ENCODE measurements around the gene GATA1. TPM values are rescaled to one million over a fixed set of nuclear protein-coding genes. Genes with fewer than 3 reads are reported as not detected.

The GATA1 gene
- total RNA-seq, 1 experiment from 2014 or later = not detected

DNA sequence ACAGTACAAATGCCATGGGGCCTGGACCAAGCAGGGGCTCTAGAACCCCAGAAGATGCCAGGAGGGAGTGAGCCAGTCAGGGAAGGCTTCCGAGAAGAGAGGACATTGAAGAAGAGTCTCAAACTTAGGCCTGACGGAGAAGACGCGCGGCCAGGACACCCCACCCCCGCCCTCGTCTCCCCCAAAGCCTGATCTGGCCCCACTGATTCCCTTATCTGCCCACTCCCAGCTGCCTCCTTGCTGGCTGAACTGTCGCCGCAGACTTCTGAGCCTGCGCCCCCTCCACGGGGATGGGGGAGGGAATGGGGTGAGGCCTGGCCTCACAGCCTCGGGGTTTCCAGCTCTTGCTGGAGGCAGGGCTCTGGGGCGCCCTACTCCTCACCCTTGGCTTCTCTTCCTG, 3.6 kb upstream of the GATA1 start:
- Mint-ChIP-seq H3K4me1 (ENCODE audit: insufficient read depth, unreplicated experiment) (no peaks in the 10 kb centered on the region), H3K27ac (ENCODE audit: low read depth, unreplicated experiment) (no peak overlapping the region), H3K36me3 (ENCODE audit: insufficient read depth, unreplicated experiment) (no peaks in the 10 kb centered on the region), H3K9me3 (ENCODE audit: unreplicated experiment) (peaks cover under 1% of the 10 kb centered on the region), H3K4me3 (ENCODE audit: unreplicated experiment) (no peak overlapping the region), H3K27me3 (ENCODE audit: insufficient read depth, unreplicated experiment) (peaks cover 16% of the 10 kb centered on the region)
- intact Hi-C loops (cut with micrococcal nuclease) = no loop called here
- BruUV-seq (replicated peaks) = no TSS peak
- ChIA-PET POLR2A (no interaction called here), CTCF (interaction anchor here (0.6 kb wide), 1 partner anchor 1012 kb away, joined by 6 read pairs; no protein-coding TSS in a partner anchor)
- no peak for DNase-seq (ENCODE audit: unreplicated experiment)
- TF ChIP-seq, protein P1, sequence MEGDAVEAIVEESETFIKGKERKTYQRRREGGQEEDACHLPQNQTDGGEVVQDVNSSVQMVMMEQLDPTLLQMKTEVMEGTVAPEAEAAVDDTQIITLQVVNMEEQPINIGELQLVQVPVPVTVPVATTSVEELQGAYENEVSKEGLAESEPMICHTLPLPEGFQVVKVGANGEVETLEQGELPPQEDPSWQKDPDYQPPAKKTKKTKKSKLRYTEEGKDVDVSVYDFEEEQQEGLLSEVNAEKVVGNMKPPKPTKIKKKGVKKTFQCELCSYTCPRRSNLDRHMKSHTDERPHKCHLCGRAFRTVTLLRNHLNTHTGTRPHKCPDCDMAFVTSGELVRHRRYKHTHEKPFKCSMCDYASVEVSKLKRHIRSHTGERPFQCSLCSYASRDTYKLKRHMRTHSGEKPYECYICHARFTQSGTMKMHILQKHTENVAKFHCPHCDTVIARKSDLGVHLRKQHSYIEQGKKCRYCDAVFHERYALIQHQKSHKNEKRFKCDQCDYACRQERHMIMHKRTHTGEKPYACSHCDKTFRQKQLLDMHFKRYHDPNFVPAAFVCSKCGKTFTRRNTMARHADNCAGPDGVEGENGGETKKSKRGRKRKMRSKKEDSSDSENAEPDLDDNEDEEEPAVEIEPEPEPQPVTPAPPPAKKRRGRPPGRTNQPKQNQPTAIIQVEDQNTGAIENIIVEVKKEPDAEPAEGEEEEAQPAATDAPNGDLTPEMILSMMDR (IDR thresholded peaks at IDR 0.05; ENCODE audit: unreplicated experiment) = no peak

DNA sequence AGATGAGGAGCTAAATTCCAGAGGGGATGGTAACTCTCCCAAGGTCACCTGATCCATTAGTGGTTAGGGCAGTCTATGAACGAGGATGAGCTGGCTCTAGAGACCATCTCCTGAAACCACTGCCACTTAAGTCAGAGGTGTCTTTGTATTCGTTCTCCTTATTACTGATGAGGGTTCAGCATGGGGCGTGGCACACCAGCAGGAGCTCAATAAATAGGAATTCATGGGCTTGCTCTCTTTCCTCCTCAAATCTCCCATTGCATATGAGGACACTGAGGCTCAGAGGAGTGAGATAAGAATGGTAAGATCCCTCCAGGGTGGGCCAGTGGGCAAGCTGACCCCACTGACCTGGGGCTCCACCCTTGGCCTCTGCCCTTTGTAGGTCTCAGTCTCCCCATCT, 1.7 kb upstream of the GATA1 start:
- POLR2A ChIA-PET = no interaction called here
- H3K27me3 Mint-ChIP-seq (ENCODE audit: insufficient read depth, unreplicated experiment) = peaks cover 32% of the 10 kb centered on the region
- TF ChIP-seq, protein P1 (IDR thresholded peaks at IDR 0.05; ENCODE audit: unreplicated experiment) = no peak
- no peaks in the 10 kb centered on the region for H3K4me1 Mint-ChIP-seq (ENCODE audit: insufficient read depth, unreplicated experiment)
- DNase-seq (ENCODE audit: unreplicated experiment) = no peak
- H3K36me3 Mint-ChIP-seq (ENCODE audit: insufficient read depth, unreplicated experiment) = no peaks in the 10 kb centered on the region
- no peak overlapping the region for H3K27ac Mint-ChIP-seq (ENCODE audit: low read depth, unreplicated experiment)
- intact Hi-C loops (cut with micrococcal nuclease) = no loop called here
- peaks cover 14% of the 10 kb centered on the region for H3K9me3 Mint-ChIP-seq (ENCODE audit: unreplicated experiment)
- no peak overlapping the region for H3K4me3 Mint-ChIP-seq (ENCODE audit: unreplicated experiment)
- CTCF ChIA-PET = no interaction called here
- BruUV-seq (replicated peaks) = no TSS peak

DNA sequence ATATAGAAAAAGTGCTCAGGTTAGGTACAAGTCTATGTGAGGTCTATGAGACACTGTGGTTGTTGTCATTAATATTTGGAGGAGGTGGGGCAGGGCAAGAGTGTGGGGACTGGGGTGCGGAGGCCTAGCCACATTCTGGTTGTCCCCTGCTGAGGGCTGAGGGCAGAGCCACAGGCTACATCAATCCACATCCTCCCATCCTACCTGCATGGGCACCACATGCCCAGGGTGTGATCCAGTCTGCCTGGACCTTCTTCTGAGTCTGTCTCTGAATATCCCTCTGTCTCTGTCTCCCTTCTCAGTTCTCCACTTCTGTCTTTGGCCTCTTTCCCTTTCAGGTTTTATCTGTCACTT, 1.2 kb upstream of the GATA1 start:
- H3K4me3 Mint-ChIP-seq (ENCODE audit: unreplicated experiment) = no peak overlapping the region
- DNase-seq (ENCODE audit: unreplicated experiment) = no peak
- H3K4me1 Mint-ChIP-seq (ENCODE audit: insufficient read depth, unreplicated experiment) = no peaks in the 10 kb centered on the region
- CTCF ChIA-PET = no interaction called here
- intact Hi-C loops (cut with micrococcal nuclease) = no loop called here
- H3K27ac Mint-ChIP-seq (ENCODE audit: low read depth, unreplicated experiment) = no peak overlapping the region
- peaks cover 36% of the 10 kb centered on the region for H3K27me3 Mint-ChIP-seq (ENCODE audit: insufficient read depth, unreplicated experiment)
- H3K36me3 Mint-ChIP-seq (ENCODE audit: insufficient read depth, unreplicated experiment) = no peaks in the 10 kb centered on the region
- POLR2A ChIA-PET = no interaction called here
- H3K9me3 Mint-ChIP-seq (ENCODE audit: unreplicated experiment) = peaks cover 14% of the 10 kb centered on the region
- TF ChIP-seq, protein P1 (IDR thresholded peaks at IDR 0.05; ENCODE audit: unreplicated experiment) = no peak
- BruUV-seq (replicated peaks) = no TSS peak

GRCh38 chrX:48785540-48786214, 713 bp upstream of the GATA1 start:
- BruUV-seq (replicated peaks) = no TSS peak
- intact Hi-C loops (cut with micrococcal nuclease) = no loop called here
- DNase-seq (ENCODE audit: unreplicated experiment) = no peak
- ChIA-PET CTCF (no interaction called here), POLR2A (no interaction called here)
- Mint-ChIP-seq H3K27me3 (ENCODE audit: insufficient read depth, unreplicated experiment) (peaks cover 39% of the 10 kb centered on the region), H3K4me3 (ENCODE audit: unreplicated experiment) (no peak overlapping the region), H3K36me3 (ENCODE audit: insufficient read depth, unreplicated experiment) (no peaks in the 10 kb centered on the region), H3K9me3 (ENCODE audit: unreplicated experiment) (peaks cover 14% of the 10 kb centered on the region), H3K27ac (ENCODE audit: low read depth, unreplicated experiment) (no peak overlapping the region), H3K4me1 (ENCODE audit: insufficient read depth, unreplicated experiment) (no peaks in the 10 kb centered on the region)
- TF ChIP-seq, protein P1 (IDR thresholded peaks at IDR 0.05; ENCODE audit: unreplicated experiment) = no peak

Data from MCF 10A (cell line).